ENCODE data around the gene D2HGDH. TPM values are rescaled to one million over a fixed set of nuclear protein-coding genes. Genes with fewer than 3 reads are reported as not detected.
A peak's percentile ranks its signal among the peaks of the same experiment; 100 is the strongest.
"Not testable (repeated sequence)": the region's sequence is repeated elsewhere in the genome, so short reads cannot be mapped to it uniquely, and the experiment has no call there.

D2HGDH gene
- total RNA-seq, 3 donors from 2014 or later (not counting 1 experiment from before 2014, with no cell fraction given): 28.9 to 45.5 (median 43.4) TPM

GRCh38 chr2:241804326-241805229, 70.1 kb downstream of the D2HGDH start:
- H3K27ac ChIP-seq (ENCODE audit: low read length): no peak overlapping the region
- DNase-seq (peak in 1 of 2 donors; percentile 44), ATAC-seq (peak; percentile 18 to 27 (median 20))
- no peak overlapping the region for H3K27ac Mint-ChIP-seq
- peaks cover 5 to 12% of the 10 kb centered on the region in 2 donors for H3K4me1 Mint-ChIP-seq
- no peaks in the 10 kb centered on the region for H3K9me3 Mint-ChIP-seq
- H3K4me3 Mint-ChIP-seq: peak overlapping the region; percentile 67
- H3K9me3 ChIP-seq (ENCODE audit: control insufficient read depth, insufficient read depth, low read length): no peaks in the 10 kb centered on the region
- WGBS (ENCODE audit: insufficient coverage): 4% methylated on average over 32 of the region's 35 CpGs
- intact Hi-C loops (cut with micrococcal nuclease): loop anchor here (5.0 kb wide), 1 partner anchor 73 kb away; no protein-coding TSS in a partner anchor
- peak overlapping the region; percentile 34 for H3K4me3 ChIP-seq (ENCODE audit: low read length)
- H3K4me1 ChIP-seq (ENCODE audit: control insufficient read depth, insufficient read depth, low read length): peaks cover 22% of the 10 kb centered on the region
- no peak for TF ChIP-seq CTCF (IDR thresholded peaks at IDR 0.05)
- H3K36me3 ChIP-seq (ENCODE audit: control insufficient read depth, insufficient read depth, low read length): no peaks in the 10 kb centered on the region
- peaks cover 14% of the 10 kb centered on the region for H3K27me3 ChIP-seq (ENCODE audit: control insufficient read depth, insufficient read depth, low read length)
- peaks cover 7 to 16% of the 10 kb centered on the region in 2 donors for H3K27me3 Mint-ChIP-seq (ENCODE audit: low read depth in 2 of 2)
- H3K36me3 Mint-ChIP-seq: no peaks in the 10 kb centered on the region

GRCh38 chr2:241806217-241806616, 71.8 kb downstream of the D2HGDH start:
- H3K36me3 Mint-ChIP-seq; H3K4me3 ChIP-seq (ENCODE audit: low read length); intact Hi-C loops (cut with micrococcal nuclease); H3K27ac Mint-ChIP-seq; DNase-seq; H3K9me3 ChIP-seq (ENCODE audit: control insufficient read depth, insufficient read depth, low read length); H3K9me3 Mint-ChIP-seq; ATAC-seq; H3K27ac ChIP-seq (ENCODE audit: low read length); H3K4me3 Mint-ChIP-seq; H3K36me3 ChIP-seq (ENCODE audit: control insufficient read depth, insufficient read depth, low read length): not testable (repeated sequence)
- Mint-ChIP-seq H3K27me3 (ENCODE audit: low read depth in 2 of 2) (peaks cover 7 to 13% of the 10 kb centered on the region in 2 donors), H3K4me1 (peaks cover 5 to 12% of the 10 kb centered on the region in 2 donors)
- WGBS (ENCODE audit: insufficient coverage): no CpG with 5 or more reads among the region's 8 CpGs
- Histone ChIP-seq H3K4me1 (ENCODE audit: control insufficient read depth, insufficient read depth, low read length) (peaks cover 22% of the 10 kb centered on the region), H3K27me3 (ENCODE audit: control insufficient read depth, insufficient read depth, low read length) (peaks cover 14% of the 10 kb centered on the region)

GRCh38 chr2:241808051-241808720, 73.8 kb downstream of the D2HGDH start:
- TF ChIP-seq CTCF (IDR thresholded peaks at IDR 0.05): no peak
- no peaks in the 10 kb centered on the region for H3K36me3 ChIP-seq (ENCODE audit: control insufficient read depth, insufficient read depth, low read length)
- 86% methylated on average over 17 of the region's 17 CpGs for WGBS (ENCODE audit: insufficient coverage)
- peaks cover 3 to 10% of the 10 kb centered on the region in 2 donors for H3K4me1 Mint-ChIP-seq
- no peak for DNase-seq
- H3K27me3 Mint-ChIP-seq (ENCODE audit: low read depth in 2 of 2): peaks cover 4 to 11% of the 10 kb centered on the region in 2 donors
- intact Hi-C loops (cut with micrococcal nuclease): no loop called here
- no peaks in the 10 kb centered on the region for H3K9me3 Mint-ChIP-seq
- no peak for ATAC-seq
- H3K27me3 ChIP-seq (ENCODE audit: control insufficient read depth, insufficient read depth, low read length): peaks cover 10% of the 10 kb centered on the region
- no peak overlapping the region for H3K27ac Mint-ChIP-seq
- no peaks in the 10 kb centered on the region for H3K36me3 Mint-ChIP-seq
- H3K9me3 ChIP-seq (ENCODE audit: control insufficient read depth, insufficient read depth, low read length): no peaks in the 10 kb centered on the region
- peaks cover 16% of the 10 kb centered on the region for H3K4me1 ChIP-seq (ENCODE audit: control insufficient read depth, insufficient read depth, low read length)
- no peak overlapping the region for H3K4me3 ChIP-seq (ENCODE audit: low read length)
- H3K4me3 Mint-ChIP-seq: no peak overlapping the region
- H3K27ac ChIP-seq (ENCODE audit: low read length): no peak overlapping the region

Data from natural killer cell (primary cell).